ENCODE results near the gene CREBBP. TPM values are rescaled to one million over a fixed set of nuclear protein-coding genes. Genes with fewer than 3 reads are reported as not detected.

CREBBP gene
- polyA plus RNA-seq, 1 donor (not counting 4 experiments of a cell fraction or from before 2014, with no cell fraction given), result 5.0 TPM

- Histone ChIP-seq H3K27me3 (ENCODE audit: control insufficient read depth, extremely low read depth, insufficient read depth, low read length) (no peaks in the 10 kb centered on the region), H3K9ac (ENCODE audit: control insufficient read depth, extremely low read depth, insufficient read depth, low read length) (no peak overlapping the region), H4K20me1 (ENCODE audit: control insufficient read depth, extremely low read depth, insufficient read depth, low read length) (no peaks in the 10 kb centered on the region), H3K4me3 (ENCODE audit: control insufficient read depth in 2 of 3, extremely low read depth in 1 of 3, insufficient read depth in 2 of 3, low read depth in 1 of 3, low read length in 3 of 3) (no peak overlapping the region), H3K79me2 (ENCODE audit: control insufficient read depth, insufficient read depth, low read length) (peaks cover 11% of the 10 kb centered on the region), H3K36me3 (ENCODE audit: control insufficient read depth in 2 of 2, extremely low read depth in 1 of 2, insufficient read depth in 2 of 2, low read length in 2 of 2) (peaks cover 3 to 11% of the 10 kb centered on the region in 2 experiments), H3K4me1 (ENCODE audit: control insufficient read depth, extremely low read depth, insufficient read depth, low read length) (peaks cover 4% of the 10 kb centered on the region), H3K9me1 (ENCODE audit: control insufficient read depth, extremely low read depth, insufficient read depth, low read length) (no peaks in the 10 kb centered on the region), H3K27ac (ENCODE audit: control insufficient read depth, insufficient read depth, low read length) (no peak overlapping the region), H3K9me3 (ENCODE audit: control insufficient read depth, low read depth, low read length) (no peaks in the 10 kb centered on the region), H2AFZ (ENCODE audit: control insufficient read depth, low read length) (no peak overlapping the region), H3K4me2 (ENCODE audit: control insufficient read depth, extremely low read depth, insufficient read depth, low read depth, low read length) (peak overlapping the region; percentile 6)
- dilution Hi-C loops (cut with MboI; ENCODE audit: extremely low pct_ligation_motif_present, low sequenced_read_pairs), result no loop called here
- TF ChIP-seq CTCF (optimal IDR thresholded peaks at IDR 0.05 in 1 of 3, IDR thresholded peaks at IDR 0.05 in 1 of 3, conservative IDR thresholded peaks at IDR 0.05 in 1 of 3; ENCODE audit: extremely low read depth in 1 of 3, insufficient read depth in 2 of 3, low read length in 3 of 3), result no peak
- TF ChIP-seq EZH2 (IDR thresholded peaks at IDR 0.05; ENCODE audit: low read length), result no peak
- peak; percentile 66 for FAIRE-seq
- DNase-seq (ENCODE audit: low read depth, low spot score), result peak; percentile 21
Observed at GRCh38 chr16:3696425-3697218, 183.9 kb downstream of the CREBBP start.

GRCh38 chr16:3695610-3696369, 184.7 kb downstream of the CREBBP start:
- H3K79me2 ChIP-seq (ENCODE audit: control insufficient read depth, insufficient read depth, low read length), result peaks cover 13% of the 10 kb centered on the region
- FAIRE-seq, result no peak

More at GRCh38 chr16:3695610-3696369, 184.7 kb downstream of the CREBBP start:
- H3K4me1 ChIP-seq (ENCODE audit: control insufficient read depth, extremely low read depth, insufficient read depth, low read length), result peaks cover 7% of the 10 kb centered on the region
- H3K9me1 ChIP-seq (ENCODE audit: control insufficient read depth, extremely low read depth, insufficient read depth, low read length), result no peaks in the 10 kb centered on the region
- no peak overlapping the region for H3K4me2 ChIP-seq (ENCODE audit: control insufficient read depth, extremely low read depth, insufficient read depth, low read depth, low read length)
- H3K27ac ChIP-seq (ENCODE audit: control insufficient read depth, insufficient read depth, low read length), result no peak overlapping the region
- TF ChIP-seq EZH2 (IDR thresholded peaks at IDR 0.05; ENCODE audit: low read length) (no peak), CTCF (optimal IDR thresholded peaks at IDR 0.05 in 1 of 3, IDR thresholded peaks at IDR 0.05 in 1 of 3, conservative IDR thresholded peaks at IDR 0.05 in 1 of 3; ENCODE audit: extremely low read depth in 1 of 3, insufficient read depth in 2 of 3, low read length in 3 of 3) (no peak)
- DNase-seq (ENCODE audit: low read depth, low spot score), result no peak
- H2AFZ ChIP-seq (ENCODE audit: control insufficient read depth, low read length), result no peak overlapping the region
- H3K4me3 ChIP-seq (ENCODE audit: control insufficient read depth in 2 of 3, extremely low read depth in 1 of 3, insufficient read depth in 2 of 3, low read depth in 1 of 3, low read length in 3 of 3), result no peak overlapping the region
- dilution Hi-C loops (cut with MboI; ENCODE audit: extremely low pct_ligation_motif_present, low sequenced_read_pairs), result no loop called here
- H3K9ac ChIP-seq (ENCODE audit: control insufficient read depth, extremely low read depth, insufficient read depth, low read length), result no peak overlapping the region
- H3K27me3 ChIP-seq (ENCODE audit: control insufficient read depth, extremely low read depth, insufficient read depth, low read length), result no peaks in the 10 kb centered on the region
- peaks cover 3 to 11% of the 10 kb centered on the region in 2 experiments for H3K36me3 ChIP-seq (ENCODE audit: control insufficient read depth in 2 of 2, extremely low read depth in 1 of 2, insufficient read depth in 2 of 2, low read length in 2 of 2)
- H3K9me3 ChIP-seq (ENCODE audit: control insufficient read depth, low read depth, low read length), result no peaks in the 10 kb centered on the region
- H4K20me1 ChIP-seq (ENCODE audit: control insufficient read depth, extremely low read depth, insufficient read depth, low read length), result no peaks in the 10 kb centered on the region
